MM.1S (cell line): ENCODE data around the gene NCAM2.

Experiments used
- EZH2 ChIP-seq: fragments of 300-600 bp; sonication (generic); optimal IDR thresholded peaks from 2 replicates; pipeline ENCODE3; 2017; ENCODE audit warnings: low read depth, mild to moderate bottlenecking, antibody characterized with exemption, low read length, mixed read lengths
- EZH2phosphoT487 ChIP-seq: fragments of 300-600 bp; sonication (generic); IDR thresholded peaks from 2 replicates; pipeline ENCODE4 v1.6.1; 2018; ENCODE audit warnings: antibody characterized with exemption, low read length
- TF ChIP-seq, protein P1 (sequence below): fragments of 300-600 bp; sonication (generic); IDR thresholded peaks from 2 replicates; pipeline ENCODE4 v1.5.1; 2016; ENCODE audit warnings: antibody characterized with exemption, low read length, mixed read lengths

DNA sequence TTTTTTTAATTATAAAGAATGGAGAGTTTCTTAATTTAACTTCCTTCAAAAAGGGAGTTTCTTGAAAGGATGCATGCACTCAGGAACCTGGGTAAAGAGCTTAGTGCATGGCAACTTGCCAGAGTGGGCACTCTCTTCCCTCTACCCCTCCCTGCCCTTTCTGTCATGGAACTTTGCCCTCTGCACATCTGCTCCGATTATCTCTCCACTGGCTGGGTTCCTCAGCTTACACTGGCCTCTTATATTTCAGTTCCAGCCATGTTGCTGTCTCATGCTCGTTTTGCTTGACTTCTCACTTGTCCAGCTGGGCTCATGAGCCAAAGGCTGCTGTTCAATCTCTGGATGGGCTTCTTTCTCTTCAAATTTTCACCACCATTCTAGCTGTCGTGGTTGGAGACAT, 87.0 kb downstream of the NCAM2 start:
- TF ChIP-seq, protein P1, sequence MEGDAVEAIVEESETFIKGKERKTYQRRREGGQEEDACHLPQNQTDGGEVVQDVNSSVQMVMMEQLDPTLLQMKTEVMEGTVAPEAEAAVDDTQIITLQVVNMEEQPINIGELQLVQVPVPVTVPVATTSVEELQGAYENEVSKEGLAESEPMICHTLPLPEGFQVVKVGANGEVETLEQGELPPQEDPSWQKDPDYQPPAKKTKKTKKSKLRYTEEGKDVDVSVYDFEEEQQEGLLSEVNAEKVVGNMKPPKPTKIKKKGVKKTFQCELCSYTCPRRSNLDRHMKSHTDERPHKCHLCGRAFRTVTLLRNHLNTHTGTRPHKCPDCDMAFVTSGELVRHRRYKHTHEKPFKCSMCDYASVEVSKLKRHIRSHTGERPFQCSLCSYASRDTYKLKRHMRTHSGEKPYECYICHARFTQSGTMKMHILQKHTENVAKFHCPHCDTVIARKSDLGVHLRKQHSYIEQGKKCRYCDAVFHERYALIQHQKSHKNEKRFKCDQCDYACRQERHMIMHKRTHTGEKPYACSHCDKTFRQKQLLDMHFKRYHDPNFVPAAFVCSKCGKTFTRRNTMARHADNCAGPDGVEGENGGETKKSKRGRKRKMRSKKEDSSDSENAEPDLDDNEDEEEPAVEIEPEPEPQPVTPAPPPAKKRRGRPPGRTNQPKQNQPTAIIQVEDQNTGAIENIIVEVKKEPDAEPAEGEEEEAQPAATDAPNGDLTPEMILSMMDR, result no peak
- no peak for TF ChIP-seq EZH2
- TF ChIP-seq EZH2phosphoT487, result no peak
